HL-60 (cell line): ENCODE data around the gene IMPDH1.

Experiments used
- DNase-seq, 2 experiments: peaks; one replicate each; pipeline ENCODE4 v3.0.0-alpha.2; 2010 to 2020; ENCODE audit warnings: low read depth in 1 of 2, low spot score in 1 of 2
- H3K27ac ChIP-seq: fragments of 250-450 bp; sonication (Bioruptor Pico); replicated peaks from 2 replicates; pipeline ENCODE4 v1.5.1; 2020; ENCODE audit warnings: mild to moderate bottlenecking, moderate library complexity
- H3K27me3 ChIP-seq: fragments of 250-450 bp; sonication (Bioruptor Pico); 2 replicates; pipeline ENCODE4 v1.5.1; 2021; ENCODE audit warnings: mild to moderate bottlenecking, moderate library complexity; ENCODE audit not compliant: insufficient read depth, poor library complexity, severe bottlenecking
- H3K4me3 ChIP-seq: replicated peaks from 2 replicates; pipeline ENCODE4 v1.5.1; 2011; ENCODE audit warnings: mild to moderate bottlenecking, control low read depth, low read length; ENCODE audit not compliant: insufficient read depth
- CTCF ChIP-seq: IDR thresholded peaks from one replicate; pipeline ENCODE4 v1.5.1; 2011; ENCODE audit warnings: low read length, control low read depth, inconsistent platforms; ENCODE audit not compliant: insufficient read depth
- GABPA ChIP-seq: IDR thresholded peaks from 2 replicates; pipeline ENCODE4 v1.6.1; 2012; ENCODE audit warnings: low read depth
- POLR2AphosphoS5 ChIP-seq: IDR thresholded peaks from 2 replicates; pipeline ENCODE4 v1.6.1; 2012; ENCODE audit warnings: low read depth
- REST ChIP-seq: IDR thresholded peaks from 2 replicates; pipeline ENCODE4 v1.6.1; 2012; ENCODE audit warnings: low read depth; ENCODE audit not compliant: insufficient replicate concordance
- SPI1 ChIP-seq: IDR thresholded peaks from 2 replicates; pipeline ENCODE4 v1.6.1; 2012; ENCODE audit warnings: low read depth, mild to moderate bottlenecking, borderline replicate concordance

IMPDH1 gene

GRCh38 chr7:128399991-128400390 lies 9.8 kb downstream of the IMPDH1 start:
- DNase-seq: no peak
- no peak overlapping the region for H3K27ac ChIP-seq
- no peaks in the 10 kb centered on the region for H3K27me3 ChIP-seq
- H3K4me3 ChIP-seq: no peak overlapping the region
- TF ChIP-seq CTCF: no peak
- TF ChIP-seq POLR2AphosphoS5: no peak
- TF ChIP-seq REST: no peak
- TF ChIP-seq SPI1: no peak
- no peak for TF ChIP-seq GABPA

GRCh38 chr7:128398841-128399135 lies 11.0 kb downstream of the IMPDH1 start:
- Histone ChIP-seq H3K27ac (no peak overlapping the region), H3K4me3 (no peak overlapping the region), H3K27me3 (no peaks in the 10 kb centered on the region)
- TF ChIP-seq GABPA: no peak
- DNase-seq: no peak

- Histone ChIP-seq H3K27me3 (no peaks in the 10 kb centered on the region), H3K27ac (no peak overlapping the region), H3K4me3 (no peak overlapping the region)
- TF ChIP-seq REST (no peak), POLR2AphosphoS5 (no peak), SPI1 (no peak), CTCF (peak; percentile 97)
- peak in 1 of 2 experiments; percentile 39 for DNase-seq
These were observed 11.6 kb downstream of the IMPDH1 start for GRCh38 chr7:128398016-128398840.

- TF ChIP-seq POLR2AphosphoS5: no peak
- TF ChIP-seq SPI1: no peak
- TF ChIP-seq REST: no peak
- TF ChIP-seq CTCF: no peak
- no peak for TF ChIP-seq GABPA
- Histone ChIP-seq H3K4me3 (no peak overlapping the region), H3K27me3 (no peaks in the 10 kb centered on the region), H3K27ac (no peak overlapping the region)
- no peak for DNase-seq
These were observed 13.4 kb downstream of the IMPDH1 start for GRCh38 chr7:128396357-128396756.
